NCI-H2107 (cell line): ENCODE measurements around the gene SPATA33.

Source experiments
- DNase-seq: peaks from one replicate; lab custom pipeline; 2025; lab: John Stamatoyannopoulos, UW

The SPATA33 gene

DNA sequence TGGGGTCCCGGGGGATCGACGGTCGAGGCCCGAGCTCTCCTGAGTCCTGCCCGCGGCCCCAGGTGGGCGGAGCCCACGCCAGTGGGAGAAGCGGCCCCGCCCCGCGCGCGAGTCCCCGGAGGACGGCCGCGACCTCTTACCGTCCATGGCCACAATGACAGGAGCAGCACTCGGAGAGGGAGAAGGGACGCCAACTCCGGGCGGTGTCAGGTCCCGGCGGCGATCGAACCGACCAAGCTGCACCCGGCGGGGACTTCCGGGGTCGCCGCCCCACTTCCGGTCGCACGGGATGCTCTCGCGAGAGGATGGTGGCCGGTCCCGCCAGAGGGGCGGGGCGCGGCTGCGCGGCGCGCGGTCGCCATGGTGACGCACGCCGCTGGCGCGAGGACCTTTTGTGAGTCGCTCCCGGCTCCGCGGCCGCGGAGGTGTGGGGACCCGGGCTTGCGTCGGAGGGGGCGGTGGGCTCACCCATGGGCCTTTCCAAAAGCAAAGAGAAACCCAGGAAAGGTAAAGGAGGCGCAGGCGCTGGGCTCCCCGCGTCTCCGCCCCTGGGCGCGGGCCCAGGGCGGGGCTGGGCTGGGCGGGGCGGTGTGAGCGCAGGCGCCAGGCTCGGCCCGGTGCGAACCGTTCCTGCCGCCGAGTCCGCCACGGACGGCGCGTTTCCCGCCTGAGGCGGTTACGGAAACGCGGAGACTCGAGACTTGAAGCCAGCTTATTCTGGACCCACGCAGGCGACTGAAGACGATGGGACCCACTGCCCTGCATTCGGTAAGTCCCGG, at the start of gene SPATA33, which contains the start of gene CHMP1A:
TSS of gene SPATA33 (plus strand) at position 395 of the 779 bp plus-strand sequence. CDS start at position 471, 76 bp downstream.
TSS of gene CHMP1A (minus strand) at position 267 of the 779 bp plus-strand sequence. CDS start at position 147, 120 bp downstream.
- peak; percentile 78 for DNase-seq

DNA sequence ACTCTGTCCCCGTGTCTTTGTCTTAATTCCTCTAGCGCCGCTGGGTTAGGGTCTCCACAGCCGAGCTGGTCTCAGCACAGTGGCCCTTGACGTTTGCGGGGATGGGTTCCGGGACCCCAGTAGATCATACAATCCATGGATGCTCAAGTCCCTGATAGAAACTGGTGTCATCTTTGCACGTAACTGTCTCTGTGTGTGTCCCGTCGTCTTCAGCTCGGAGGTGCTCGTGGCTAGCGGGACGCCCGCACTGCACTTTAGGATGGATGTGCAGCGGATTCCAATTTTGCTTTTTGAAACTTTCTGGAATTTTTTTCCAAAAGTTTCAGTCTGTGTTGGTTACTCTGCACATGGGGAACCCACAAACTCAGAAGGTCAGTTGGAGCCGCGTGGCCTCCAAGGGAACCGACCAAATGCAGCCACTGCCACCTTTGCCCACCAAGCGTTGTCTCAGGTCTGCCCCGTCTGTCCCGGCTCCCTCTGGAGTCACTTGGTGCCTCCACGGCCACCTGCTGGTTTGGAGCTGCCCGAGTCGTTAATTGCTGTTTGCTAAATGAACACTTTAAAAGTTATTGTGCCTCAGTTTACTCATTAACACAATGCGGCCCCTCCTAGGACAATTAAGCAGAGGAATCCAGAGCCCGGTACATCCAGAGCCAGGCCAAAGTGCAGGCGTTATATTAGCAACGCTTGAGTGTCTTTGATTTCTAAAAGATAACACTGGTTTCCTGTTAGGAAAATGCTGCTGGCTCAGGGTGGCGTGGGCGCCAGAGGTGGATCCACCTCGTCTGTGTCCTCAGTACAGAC, 49.5 kb upstream of the SPATA33 start:
- DNase-seq = no peak

DNA sequence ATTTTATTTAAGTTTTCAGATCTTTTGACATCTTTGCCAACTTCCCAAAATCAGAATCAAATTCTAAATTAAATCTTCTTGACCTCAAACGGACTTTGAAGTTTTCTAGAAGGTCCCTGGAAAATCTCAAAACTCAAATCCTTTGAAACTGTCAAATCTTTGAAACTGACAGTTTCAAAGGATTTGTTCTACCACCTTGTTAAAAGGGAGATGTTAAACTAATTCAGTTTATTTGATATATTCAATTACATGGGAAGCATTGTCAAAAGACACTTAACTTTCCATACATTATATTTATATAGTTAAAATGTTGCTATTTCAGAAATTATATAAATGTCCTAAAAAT, 47.6 kb upstream of the SPATA33 start:
- DNase-seq = no peak

DNA sequence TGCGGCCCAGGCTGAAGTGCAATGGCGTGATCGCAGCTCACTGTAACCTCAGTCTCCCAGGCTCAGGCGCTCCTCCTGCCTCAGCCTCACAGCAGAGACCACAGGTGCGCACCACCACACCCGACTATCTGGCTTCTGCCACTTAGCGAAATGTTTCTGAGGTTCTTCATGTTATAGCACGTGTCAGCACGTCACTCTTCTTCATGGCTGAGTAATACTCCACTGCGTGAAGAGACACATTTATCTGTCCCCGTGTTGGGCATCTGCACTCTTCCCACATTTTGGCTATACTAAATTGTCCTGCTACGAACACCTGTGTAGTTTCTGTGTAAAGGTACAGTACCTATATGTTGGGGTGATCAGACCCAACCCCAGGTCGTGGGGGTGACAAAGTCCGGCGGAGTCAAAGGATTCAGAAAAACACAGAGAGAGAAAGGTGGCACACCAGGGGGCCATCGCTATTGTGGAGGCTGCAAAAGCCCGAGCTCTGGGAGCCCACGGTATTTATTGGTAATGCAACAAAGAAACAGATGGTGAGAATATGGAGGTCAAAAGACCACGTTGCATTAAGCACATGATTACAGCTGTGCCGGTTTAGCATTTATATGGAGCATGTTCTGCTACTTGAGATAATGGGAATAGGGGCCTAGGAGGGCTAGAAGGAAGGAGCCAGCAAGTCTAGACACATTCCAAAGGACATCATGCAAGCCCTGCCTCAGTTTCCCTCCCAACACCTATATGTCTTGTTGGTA, 45.0 kb upstream of the SPATA33 start:
- no peak for DNase-seq

DNA sequence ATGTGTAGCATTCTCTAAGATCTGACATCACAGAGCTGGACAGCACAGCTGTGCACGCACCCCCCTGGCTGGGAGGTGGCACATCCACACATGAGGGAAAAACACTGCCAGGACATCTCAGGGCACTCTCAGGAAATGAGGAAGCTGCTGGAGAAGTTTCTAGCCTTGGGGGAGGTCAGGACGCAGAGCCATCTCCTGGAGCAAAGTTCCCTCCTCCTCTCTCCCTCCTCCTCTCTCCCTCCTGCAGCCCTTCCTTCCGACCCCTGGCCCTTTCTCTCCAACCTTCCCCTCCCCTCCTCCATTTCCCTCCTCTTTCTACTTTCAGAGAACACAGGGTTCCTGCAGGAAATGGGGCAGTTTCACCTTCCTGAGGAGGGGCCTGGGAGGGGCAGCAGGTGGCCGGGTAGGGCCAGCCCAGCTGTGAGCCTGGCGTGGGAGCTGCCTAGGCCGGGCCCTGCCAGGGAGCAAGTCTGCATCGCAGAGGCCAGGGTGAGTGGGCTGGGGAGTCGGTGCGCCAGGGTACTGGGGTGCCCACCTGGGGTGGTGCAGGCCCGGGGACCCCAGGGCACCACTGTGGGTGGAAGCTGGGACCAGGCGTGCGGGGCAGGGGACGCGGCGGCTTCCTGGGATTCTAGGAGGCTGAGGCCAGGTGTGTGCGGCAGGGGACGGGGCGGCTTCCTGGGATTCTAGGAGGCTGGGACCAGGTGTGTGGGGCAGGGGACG, 44.2 kb upstream of the SPATA33 start, which contains the start of gene DPEP1:
TSS of gene DPEP1 (plus strand) at position 412 of the 723 bp plus-strand sequence. CDS start 16,769 bp downstream, outside the sequence.
- no peak for DNase-seq

- DNase-seq = no peak
Measured at GRCh38 chr16:89613954-89614459, 43.6 kb upstream of the SPATA33 start.

- DNase-seq = no peak
Measured at GRCh38 chr16:89615176-89615575, 42.5 kb upstream of the SPATA33 start.

DNA sequence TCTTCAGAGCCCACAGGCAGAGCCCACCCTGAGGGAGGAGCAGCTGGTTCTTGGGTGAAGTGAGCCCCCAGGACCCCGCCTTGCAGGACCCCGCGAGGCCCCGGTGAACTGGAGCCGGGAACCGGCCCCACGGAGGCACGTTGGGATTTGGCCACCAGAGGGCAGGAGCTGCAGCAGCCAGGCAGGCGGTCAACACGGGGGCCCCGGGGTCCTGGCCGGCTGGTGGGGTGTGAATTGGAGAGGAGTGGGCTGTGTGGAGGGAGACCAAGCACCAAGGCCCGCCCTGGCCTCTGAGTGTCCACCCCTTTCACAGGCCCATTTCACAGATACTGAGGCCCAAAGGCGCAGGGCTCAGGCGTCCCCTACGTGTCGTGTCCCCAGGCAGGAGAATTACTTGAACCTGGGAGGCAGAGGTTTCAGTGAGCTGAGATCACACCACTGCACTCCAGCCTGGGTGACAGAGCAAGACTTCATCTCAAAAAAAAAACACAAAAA, 42.0 kb upstream of the SPATA33 start:
- DNase-seq = no peak

GRCh38 chr16:89616623-89617022, 41.0 kb upstream of the SPATA33 start:
- DNase-seq = no peak

GRCh38 chr16:89617036-89617435, 40.6 kb upstream of the SPATA33 start:
- DNase-seq = no peak

DNA sequence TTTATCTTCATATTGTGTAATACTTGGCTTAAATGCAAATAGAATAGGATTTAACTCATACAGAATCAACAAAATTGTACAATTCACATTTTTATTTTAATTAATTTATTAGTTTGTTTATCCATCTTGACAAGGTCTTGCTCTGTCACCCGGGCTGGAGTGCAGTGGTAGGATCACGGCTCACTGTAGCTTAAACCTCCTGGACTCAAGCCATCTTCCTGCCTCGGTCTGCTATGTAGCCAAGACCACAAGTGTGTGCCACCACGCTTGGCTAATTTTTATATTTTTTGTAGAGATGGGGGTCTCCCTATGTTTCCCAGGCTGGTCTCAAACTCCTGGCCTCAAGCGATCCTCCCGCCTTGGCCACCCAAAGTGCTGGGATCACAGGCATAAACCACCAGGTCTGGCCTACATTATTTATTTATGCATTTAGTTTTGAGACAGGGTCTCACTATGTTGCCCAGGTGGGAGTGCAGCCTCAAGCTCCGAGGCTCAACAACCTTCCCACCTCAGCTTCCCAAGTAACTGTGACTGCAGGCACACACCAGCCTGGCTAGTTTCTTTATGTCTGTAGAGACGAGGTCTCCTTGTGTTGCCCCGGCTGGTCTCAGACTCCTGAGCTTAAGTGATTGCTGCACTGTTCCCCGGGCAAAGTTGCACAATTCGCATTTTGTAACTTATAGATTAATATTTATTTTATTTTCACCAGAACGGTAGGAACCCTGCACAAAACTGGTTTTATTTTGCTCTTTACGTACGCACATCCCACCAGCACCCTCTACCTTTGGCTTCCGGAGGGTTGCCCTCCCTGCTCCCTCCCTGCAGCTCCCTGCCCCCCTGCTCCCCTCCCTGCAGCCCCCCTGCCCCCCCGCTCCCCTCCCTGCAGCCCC, 39.3 kb upstream of the SPATA33 start:
- DNase-seq = no peak

GRCh38 chr16:89619840-89620239, 37.8 kb upstream of the SPATA33 start:
- no peak for DNase-seq

- no peak for DNase-seq
Measured at GRCh38 chr16:89620406-89620841, 37.2 kb upstream of the SPATA33 start.

DNA sequence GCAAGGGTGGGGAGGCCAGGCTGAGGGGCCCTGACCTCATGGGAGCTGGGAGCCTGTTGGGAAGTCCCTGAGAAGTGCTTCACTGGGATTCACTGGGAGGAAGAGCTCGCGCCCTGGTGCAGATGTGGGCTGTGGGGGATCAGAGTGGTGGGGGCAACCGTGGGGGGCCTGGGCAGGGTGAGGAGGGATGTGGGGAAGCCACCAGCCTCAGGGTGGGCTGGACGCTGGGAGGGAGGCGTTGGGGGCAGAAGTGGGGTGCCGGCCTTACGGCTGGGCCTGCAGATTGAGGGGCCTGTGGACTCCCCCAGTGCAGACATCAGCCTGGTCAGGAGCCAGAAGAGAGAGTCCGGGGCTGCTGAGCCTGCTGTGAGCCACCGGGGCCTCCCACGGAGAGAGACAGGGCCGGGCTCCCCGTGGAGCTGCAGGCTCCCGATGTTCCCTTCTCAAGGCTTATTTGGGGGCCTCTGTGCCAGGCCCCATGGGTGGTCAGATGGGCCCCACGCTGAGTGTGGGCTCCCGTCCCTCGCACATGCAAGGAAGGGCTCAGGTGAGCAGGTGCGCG, 36.4 kb upstream of the SPATA33 start:
- no peak for DNase-seq

DNA sequence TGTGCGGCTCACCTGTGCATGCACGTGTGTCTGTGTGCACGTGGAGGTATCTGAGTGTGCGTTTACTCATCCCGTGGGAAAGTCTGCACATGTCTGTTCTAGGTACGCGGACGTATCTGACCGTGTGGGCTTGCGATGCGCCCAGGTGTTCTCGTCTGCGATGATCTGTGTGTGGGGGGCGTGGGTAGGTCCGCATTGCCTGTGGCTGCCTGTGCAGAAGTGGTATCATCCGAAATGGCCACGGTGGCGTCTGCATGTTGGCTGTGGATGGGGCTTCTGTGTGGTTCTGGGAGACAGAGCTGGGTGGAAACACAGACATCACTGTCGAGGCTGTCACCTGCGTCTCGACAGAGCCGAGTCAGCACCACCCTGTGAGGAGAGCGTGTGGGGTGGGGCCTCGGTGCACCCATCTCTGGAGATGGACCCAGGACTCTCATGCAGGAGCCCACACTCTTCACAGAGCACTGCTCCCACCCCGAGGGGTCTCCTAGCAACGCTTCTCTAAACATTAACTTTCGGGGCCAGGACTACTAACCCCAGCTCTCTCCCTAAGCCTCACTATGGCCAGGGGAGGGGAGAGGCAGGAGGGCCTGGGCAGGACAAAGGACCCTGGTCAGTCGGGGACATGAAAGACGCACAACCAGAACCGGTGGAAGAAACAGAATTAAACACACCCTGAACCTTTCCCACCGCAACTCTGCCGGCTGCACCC, 35.8 kb upstream of the SPATA33 start:
- DNase-seq = no peak

- DNase-seq = no peak
Measured at GRCh38 chr16:89623511-89624261, 34.0 kb upstream of the SPATA33 start.

DNA sequence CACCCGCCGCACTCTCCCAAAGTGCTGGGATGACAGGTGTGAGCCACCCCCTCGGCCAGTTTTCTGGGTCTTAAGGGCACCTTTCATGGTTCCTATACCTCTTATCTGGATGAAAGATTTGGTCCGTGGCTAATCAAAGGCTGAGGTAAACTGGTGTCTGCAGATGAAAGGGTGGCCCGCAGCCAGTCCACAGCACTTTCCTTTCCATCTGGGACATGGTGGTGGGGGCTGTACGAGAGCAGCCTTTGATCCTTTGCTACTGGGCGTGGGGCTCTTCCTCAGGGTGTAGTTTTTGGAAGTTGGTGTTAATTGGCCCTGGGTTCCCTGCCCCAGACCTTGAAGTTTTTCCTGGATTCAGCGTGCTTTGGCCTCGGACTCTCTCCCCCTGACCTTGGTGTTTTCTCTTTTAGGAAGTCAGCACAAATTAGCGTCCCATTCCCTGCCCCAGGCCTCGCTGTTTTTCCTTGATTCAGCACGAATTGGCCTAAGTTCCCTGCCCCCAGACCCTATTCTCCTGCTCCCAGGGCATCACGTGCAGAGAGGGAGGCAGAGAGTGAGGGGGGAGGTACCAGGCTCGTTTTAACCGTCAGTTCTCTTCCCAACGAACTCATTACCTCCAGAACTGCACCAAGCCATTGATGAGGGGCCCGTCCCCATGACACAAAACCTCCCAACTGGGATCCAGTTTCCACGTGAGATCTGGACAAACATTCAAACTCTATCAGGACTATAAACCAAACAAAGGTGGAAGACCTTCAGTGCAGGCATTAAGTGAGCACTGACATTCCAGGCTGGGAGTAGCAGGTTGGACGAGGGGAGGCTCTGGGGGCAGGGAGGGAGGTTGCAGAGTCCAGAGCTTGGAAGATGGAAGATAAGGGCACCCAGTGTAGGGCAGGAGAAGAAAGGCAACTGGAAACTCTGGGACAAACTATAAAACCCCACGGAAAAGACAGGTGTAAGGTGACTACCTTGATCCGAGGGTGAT, 32.6 kb upstream of the SPATA33 start:
- DNase-seq = no peak
